NCI-H460 (cell line): ENCODE results near the gene CAPN12. TPM values are rescaled to one million over a fixed set of nuclear protein-coding genes. Genes with fewer than 3 reads are reported as not detected.
"Not testable (repeated sequence)": the region's sequence is repeated elsewhere in the genome, so short reads cannot be mapped to it uniquely, and the experiment has no call there.

Experiments
- DNase-seq: peaks from one replicate; pipeline ENCODE4 v3.0.0-alpha.2; 2016; ENCODE audit warnings: low read depth; ENCODE audit errors: extremely low read depth
- polyA plus RNA-seq: library from polyadenylated mRNA; depleted of rRNA; stranded (reverse); fragments of >200 nt; gene quantifications from 2 replicates; pipeline ENCODE4 v1.2.3, GENCODE V29; 2014; cell fraction: nucleus; rRNA removed
- total RNA-seq: library from RNA; depleted of rRNA; stranded (reverse); fragments of >200 nt; shearing (Covaris generic); gene quantifications from 2 replicates; pipeline ENCODE4 v1.2.3, GENCODE V29; 2014; rRNA removed

Gene CAPN12, protein sequence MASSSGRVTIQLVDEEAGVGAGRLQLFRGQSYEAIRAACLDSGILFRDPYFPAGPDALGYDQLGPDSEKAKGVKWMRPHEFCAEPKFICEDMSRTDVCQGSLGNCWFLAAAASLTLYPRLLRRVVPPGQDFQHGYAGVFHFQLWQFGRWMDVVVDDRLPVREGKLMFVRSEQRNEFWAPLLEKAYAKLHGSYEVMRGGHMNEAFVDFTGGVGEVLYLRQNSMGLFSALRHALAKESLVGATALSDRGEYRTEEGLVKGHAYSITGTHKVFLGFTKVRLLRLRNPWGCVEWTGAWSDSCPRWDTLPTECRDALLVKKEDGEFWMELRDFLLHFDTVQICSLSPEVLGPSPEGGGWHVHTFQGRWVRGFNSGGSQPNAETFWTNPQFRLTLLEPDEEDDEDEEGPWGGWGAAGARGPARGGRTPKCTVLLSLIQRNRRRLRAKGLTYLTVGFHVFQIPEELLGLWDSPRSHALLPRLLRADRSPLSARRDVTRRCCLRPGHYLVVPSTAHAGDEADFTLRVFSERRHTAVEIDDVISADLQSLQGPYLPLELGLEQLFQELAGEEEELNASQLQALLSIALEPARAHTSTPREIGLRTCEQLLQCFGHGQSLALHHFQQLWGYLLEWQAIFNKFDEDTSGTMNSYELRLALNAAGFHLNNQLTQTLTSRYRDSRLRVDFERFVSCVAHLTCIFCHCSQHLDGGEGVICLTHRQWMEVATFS
- 0.15 and 0.92 TPM in 2 replicates for total RNA-seq
- 0.18 and 0.44 TPM in 2 replicates for polyA plus RNA-seq

GRCh38 chr19:38744298-38744681 is at the start of gene CAPN12:
Gene CAPN12 (minus strand): TSS chr19:38744474. CDS start chr19:38744165, 309 bp downstream.
- no peak for DNase-seq

DNA sequence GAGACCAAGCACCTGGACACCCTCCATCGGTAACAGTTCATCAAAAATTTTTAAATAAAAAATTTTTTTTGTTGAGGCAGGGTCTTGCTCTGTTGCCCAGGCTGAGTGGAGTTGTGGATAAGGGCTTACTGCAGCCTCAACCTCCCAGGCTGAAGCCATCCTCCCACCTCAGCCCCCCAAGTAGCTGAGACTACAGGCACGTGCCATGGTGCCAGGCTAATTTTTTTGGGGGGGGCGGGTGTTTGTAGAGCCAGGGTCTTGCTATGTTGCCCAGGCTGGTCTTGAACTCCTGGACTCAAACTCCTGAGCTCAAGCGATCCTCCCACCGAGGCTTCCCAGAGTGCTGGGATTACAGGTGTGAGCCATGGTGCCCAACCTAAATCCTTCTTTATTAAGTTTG is 49.4 kb upstream of the CAPN12 start:
- DNase-seq = no peak

DNA sequence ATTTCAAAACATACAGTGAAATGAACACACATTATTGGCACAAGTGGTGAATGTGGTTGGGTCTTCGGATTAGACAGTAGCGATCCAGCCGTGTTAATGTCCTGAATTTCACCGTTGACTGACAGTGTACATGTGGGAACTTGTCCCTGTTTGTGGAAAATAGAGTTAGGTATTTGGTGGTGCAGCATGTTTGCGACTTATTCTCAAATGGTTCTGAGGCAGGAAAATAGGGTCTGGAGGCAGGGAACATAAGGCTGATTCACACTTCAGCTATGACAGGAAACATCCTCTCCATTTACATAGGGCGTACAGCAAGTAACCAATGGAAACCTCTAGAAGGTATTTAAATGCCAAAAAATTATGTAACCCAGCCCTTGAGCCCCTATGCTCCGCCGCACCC is 48.9 kb upstream of the CAPN12 start:
- DNase-seq = no peak

DNA sequence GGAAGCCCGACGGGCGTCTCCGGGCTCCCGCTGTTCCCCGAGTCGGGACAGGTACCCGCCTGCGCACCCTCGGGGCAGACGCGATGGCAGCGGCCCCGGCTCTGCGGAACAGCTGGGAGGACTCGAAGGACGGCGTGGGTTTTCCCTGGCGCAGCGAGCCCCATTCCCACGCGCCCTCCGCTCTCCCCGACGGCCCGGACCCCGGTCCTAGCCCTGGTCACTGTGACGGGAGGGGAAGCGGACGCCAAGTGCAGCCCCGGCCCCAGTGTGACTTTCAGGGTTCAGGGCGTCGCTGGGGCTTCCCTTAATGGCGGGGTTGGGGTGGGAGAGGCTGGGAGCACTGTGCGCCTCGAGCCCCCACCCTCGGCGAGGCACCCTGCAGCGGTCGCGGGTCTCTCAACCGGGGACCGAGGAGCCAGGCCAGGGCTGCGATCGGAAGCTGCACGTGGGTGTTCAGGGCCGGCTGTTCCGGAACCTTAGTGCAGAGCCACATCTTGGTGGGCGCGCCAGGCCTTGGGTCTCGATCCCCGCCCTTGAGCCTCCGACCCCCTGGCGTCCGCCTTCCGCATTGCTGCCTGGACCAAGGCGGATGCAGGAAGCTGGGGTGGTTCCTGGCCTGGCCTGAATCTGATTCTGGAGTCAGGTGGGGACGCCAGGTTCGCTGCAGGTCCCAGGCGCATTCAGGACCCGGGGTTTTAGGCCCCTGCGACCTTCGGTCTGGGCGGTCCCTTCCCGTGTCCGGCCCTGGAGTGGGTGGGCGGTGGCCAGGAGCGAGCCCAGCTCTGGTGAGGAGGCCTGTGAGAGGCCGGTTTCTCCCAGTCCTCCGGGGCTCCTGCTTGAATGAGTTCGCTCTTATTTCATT is 48.2 kb upstream of the CAPN12 start:
- DNase-seq = no peak

DNA sequence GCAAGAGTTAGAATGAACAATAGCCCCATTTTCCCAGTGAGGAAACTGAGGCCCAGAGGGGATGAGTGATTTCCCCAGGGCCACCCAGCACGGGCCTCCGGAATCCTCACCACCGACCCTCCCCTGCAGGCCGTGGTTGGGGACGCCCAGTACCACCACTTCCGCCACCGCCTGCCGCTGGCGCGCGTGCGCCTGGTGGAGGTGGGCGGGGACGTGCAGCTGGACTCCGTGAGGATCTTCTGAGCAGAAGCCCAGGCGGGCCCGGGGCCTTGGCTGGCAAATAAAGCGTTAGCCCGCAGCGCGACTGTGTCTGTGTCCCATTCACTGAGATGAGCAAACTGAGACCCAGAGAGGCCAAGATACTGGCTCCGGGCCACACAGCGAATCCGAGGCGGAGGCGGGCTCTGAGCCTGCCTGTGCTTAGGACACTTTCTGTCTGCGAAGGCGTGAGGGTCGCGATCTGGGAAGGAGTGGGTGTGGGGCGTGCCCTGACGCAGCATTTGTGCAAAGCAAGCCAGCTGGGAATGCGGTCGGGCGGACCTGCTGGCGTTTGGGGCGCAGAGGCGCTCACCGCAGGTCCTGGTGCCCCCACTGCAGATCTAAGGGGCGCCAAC is 47.3 kb upstream of the CAPN12 start:
- DNase-seq = not testable (repeated sequence)

GRCh38 chr19:38790507-38791403 is 46.5 kb upstream of the CAPN12 start:
- not testable (repeated sequence) for DNase-seq

DNA sequence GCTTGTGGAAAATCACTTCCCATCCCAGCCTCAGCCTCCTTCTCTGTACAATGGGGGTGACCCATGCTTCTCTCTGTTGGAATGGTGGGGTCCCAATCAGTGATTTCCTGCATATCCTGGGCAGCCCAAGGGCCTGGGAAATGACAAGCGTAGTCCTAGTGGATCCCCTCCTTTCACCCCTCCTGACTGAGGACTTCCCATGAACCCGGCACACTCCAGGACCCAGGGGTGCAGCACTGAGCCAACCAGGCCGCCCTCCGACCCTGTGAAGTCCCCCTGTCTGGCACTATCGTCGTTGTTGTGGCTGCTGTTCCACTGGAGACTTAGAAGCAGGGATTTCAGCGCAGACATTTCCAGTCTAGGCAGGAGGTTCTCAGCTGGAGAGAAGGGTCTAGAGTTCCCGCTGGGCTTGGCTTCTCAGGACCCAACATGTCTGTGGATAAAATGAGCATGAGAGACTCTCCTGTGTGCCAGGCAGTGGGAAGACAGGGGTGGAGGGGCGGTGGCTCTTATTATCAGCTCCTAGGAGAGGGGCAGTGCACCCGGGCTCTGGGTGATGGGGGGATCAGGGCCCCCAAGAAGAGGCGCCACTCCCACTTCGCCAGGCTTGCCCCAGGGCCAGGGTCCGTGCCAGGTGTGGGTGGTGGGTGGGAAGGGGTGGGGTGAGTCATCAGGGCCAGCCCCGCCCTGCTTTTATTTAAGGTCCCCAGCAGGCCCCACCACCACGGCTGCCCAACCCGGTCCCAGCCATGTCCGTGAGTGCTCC is 44.4 kb upstream of the CAPN12 start, which contains the start of gene LGALS7B:
Gene LGALS7B, plus strand, starts transcription at position 723 of the 766 bp plus-strand sequence. Its CDS starts 27 bp downstream, at position 750.
- no peak for DNase-seq

DNA sequence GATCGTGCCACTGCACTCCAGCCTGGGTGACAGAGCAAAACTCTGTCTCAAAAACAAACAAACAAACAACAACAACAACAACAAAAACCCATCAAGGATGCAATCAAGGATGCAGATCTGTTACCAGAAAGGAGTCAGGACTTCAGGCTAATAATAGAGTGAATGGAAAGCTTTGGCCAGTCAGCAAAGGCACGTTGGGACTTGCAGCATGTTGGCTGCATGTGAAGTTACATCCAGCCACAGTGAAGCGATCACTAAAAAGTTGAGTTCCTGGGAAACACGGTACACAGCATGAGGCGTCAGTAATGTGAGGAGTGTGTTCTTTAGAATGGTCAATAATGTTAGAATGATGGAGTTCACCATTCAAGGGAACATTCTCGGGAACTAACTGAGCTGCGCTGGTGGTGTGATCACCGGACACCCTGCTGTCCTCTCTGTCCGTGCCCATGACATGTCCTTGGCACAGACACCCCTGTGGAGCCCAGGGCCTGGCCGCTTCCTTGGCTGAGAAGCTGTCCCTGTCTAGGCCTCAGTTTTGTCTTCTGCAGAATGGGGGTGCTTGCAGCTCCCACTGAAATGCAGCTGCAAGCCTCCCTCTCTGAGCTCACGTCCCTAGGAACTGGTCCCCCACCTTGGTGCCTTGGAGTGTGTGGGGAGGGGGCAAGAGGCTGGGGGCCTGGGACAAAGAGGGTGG is 42.4 kb upstream of the CAPN12 start:
- DNase-seq = no peak

GRCh38 chr19:38786061-38786460 is 41.8 kb upstream of the CAPN12 start:
- not testable (repeated sequence) for DNase-seq

GRCh38 chr19:38785187-38785699 is 41.0 kb upstream of the CAPN12 start:
- DNase-seq = no peak

- DNase-seq = no peak
These were observed 40.0 kb upstream of the CAPN12 start for GRCh38 chr19:38784224-38784623.

- not testable (repeated sequence) for DNase-seq
These were observed 37.9 kb upstream of the CAPN12 start for GRCh38 chr19:38782212-38782611.

DNA sequence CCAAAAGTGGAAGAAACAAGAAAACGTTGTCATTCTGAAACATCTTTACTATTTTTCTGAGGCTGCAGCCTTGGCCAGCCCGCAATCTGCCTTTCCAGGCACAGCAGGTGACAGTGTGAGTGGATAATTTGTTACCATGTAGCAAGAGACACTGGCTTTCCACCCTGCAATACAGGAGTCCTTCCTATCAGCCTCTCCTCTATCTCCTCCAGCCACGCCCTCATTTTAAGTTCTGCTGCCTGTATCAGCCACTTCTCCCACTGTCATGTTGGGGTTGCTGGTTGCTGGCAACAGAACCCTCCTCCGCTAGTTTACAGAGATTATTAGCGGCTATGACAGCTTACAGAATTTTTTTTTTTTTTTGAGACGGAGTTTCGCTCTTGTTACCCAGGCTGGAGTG is 36.8 kb upstream of the CAPN12 start:
- no peak for DNase-seq

- DNase-seq = no peak
These were observed 36.2 kb upstream of the CAPN12 start for GRCh38 chr19:38780443-38780842.

GRCh38 chr19:38778733-38779132 is 34.5 kb upstream of the CAPN12 start:
- DNase-seq = no peak

DNA sequence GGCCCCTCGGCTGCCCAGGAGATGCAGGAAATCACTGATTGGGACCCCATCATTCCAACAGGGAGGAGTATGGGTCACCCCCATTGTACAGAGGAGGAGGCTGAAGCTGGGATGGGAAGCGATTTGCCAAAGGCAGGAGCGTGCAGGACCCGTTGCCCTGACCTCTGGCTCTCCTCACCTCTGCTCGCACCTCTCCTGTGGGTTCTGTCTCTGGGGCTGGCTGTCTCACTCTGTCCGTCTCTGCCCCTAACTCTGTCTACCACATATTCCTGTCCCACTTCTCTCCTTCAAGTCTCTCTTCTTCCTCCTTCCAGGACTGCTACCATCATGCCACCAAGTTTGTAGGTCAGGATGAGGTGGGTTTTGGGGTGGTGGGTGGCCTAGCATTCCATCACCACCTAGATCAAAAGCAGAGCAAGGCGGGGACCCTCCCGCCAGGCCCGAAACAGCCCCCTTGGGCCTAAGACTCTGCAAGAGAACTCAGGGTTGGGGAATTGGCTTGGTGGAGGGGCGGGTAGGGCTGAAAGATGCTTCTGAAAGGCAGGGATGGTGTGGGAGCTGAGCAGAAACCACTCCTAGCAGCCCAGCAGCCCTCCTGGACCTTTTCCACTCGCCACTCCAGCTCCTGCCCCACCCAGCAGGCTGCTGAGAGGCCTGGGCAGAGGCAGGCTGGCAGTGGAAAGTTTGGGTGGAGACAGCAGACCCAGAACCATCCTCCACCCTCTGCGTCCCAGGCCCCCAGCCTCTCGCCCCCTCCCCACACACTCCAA is 30.1 kb upstream of the CAPN12 start:
- no peak for DNase-seq
